NOMO-1 treated with DMSO at 0.1 percent for 48 hours (cell line): Measurements from ENCODE around the gene DIS3L2.
"Not testable (repeated sequence)": the region's sequence is repeated elsewhere in the genome, so short reads cannot be mapped to it uniquely, and the experiment has no call there.

Experiments
- DNase-seq: peaks from one replicate; lab custom pipeline; 2025; ENCODE audit not compliant: unreplicated experiment; lab: John Stamatoyannopoulos, UW

DIS3L2 gene

DNA sequence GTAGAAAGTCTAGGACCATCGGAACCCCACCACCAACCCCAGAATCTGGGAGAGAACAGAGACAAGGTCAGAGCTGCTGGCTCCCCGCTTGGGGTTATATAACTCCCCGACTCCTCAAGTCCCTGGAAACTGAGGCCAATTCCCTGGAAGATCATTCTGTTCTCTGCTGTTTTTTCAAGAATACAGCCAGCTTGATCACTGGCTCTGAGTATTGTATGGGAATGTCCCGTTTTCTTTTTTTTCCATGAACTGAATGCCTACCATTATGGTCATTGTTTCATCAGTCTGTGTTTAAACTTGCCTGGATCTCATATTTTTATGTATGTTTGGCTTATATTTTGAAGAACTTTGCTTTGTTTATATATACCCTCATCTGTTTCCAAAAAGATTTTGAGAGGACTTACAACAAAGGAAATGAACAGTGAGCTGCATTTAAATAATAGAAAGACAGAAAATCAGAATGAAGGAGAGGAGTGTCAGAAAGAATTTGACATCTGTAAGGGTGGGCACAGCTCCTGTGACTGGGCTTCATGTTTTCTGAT, 327.0 kb downstream of the DIS3L2 start:
- DNase-seq: no peak

DNA sequence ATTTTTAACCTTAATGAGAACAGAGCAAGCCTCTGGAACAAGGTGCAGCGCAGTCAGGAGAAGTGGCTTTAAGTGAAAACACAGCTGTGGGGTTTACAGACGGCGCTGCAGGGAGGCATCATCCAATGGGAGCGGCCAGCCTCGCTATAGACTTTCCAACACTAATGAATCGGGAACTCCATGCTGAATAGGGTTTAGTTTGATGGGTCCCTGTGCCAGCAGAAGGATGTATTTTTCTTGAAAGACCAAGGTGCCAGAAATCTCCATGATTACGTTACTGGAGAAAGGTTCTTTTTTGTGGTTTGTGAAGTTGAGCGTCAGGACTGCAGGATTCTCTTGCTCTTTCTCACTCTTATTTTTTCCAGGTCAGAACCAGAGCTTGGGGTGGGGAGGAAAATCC, 329.2 kb downstream of the DIS3L2 start:
- DNase-seq: no peak

DNA sequence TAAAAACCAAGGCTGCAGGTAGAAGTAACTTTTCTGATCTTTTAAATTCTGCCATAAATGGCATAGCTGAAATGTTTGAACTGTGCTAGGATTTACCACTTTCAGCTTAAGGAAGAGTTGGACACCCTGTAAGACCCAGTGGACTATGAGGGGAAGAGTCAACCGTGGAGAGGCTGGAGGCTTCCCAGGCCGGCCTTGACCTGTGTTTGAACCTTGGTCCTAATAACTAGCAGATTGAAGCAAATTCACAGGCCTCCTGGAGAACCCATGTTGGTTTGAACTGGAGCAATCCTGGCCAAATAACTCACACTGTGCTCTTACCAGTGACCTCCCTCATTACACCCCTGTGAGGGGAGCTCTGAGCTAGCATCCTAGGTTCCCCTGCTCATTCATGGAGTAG, 329.8 kb downstream of the DIS3L2 start:
- no peak for DNase-seq

DNA sequence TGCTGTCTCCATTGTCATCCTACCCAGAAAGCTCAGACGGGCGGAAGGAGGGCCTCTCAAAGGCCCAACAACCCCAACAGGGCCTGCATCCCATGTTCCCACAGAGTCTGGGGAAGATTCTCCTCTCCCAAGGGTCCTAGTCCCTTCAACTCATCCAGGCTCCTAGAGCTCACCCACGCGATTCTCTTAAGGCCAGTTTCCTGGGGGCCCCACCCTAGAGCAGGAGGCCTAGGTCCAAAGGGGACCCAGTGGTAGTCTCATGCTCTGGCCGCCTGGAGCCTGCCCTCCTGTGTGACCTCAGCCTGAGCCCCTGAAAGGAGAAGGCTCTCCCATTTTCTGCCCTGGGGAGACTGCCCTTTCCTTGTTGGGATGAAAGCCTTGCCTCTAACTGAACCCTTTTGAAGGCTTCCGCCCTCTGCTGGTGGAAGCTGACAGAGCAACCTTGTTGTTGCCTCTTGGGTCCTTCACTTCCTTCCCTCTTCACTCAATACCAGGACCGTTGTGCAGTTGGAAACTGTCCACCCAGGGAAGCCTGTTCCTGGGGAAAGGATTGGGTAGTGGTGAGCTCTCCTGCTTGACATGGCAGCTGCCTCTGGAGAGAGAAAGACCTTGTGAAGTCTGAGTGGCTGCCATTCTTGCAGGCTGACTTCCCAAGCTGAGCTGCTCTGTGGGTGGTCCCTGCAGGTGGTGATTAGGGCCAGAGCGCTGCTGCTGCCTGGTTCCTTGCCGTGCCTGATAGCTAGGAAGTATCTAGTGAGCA, 331.1 kb downstream of the DIS3L2 start:
- peak; percentile 58 for DNase-seq

DNA sequence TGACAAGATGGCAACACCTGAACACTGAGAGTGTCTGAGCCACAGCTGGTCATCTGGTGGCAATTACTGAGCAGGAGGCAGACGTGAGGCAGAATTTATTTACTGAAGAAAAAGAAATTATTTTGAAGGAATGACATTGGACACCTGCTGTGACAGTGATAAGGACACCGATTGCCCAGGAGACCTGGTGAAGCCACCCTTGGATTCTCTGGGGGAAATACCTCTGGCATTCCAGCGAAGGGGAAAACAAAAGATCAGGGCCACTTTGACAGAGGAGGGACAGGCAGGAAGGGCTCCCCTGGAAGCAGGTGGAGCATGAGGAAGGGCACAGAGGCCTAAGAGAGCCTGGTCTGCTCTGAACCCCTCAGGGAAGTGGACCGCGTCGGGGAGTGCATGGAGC, 331.7 kb downstream of the DIS3L2 start:
- DNase-seq: no peak

DNA sequence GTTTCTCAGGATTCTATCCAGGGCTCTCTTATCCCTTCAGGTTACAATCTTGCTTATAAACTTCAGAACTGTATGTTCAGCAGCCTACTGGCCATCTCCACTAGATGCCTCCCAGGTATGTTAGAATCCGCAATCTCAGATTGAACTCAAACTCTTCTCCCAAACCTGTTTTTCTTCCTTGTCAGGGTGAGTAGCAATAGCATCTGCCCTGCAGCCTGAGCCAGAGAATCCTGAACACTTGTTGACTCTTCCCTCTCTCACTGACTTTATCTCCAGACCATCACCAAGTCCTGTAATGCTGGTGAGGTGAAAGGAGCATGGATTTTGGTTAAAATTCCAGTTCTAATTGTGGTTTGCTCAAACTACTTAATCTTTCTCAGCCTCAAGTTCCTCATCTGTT, 334.5 kb downstream of the DIS3L2 start:
- no peak for DNase-seq

DNA sequence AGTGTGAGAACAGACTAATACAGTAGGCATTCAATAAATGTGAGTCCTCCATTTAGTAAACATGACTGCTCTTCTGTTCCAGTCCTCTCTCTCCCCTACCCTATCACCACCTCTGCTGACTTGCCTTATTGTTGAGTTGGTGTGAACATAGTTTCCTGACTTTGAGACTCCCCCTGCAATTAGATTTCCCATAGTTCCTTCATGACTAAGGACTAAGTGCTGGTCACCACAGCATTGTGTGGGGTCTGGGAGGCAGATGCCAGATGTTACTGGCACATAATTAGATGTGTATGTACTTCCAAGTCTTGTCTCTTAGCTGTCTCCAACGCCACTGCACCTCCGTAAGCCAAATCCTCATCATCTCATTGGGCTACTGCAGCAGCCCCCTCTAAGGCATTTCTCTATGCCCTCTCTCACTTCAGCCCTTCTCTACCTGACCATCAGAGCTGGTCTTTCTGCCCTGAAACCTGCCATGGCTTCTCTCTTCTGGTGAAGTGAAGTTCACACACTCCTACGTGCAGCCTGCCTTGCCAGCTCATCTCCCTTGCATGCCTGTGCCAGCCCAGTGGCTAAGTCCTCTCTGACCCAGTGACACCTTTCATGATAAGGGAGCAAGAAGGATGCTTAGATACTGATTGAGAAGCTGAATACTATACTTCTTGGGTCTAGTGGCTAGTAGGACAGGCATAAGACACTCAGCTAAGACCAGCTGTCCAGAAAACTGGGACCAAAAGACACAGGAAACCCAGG, 335.4 kb downstream of the DIS3L2 start:
- no peak for DNase-seq

DNA sequence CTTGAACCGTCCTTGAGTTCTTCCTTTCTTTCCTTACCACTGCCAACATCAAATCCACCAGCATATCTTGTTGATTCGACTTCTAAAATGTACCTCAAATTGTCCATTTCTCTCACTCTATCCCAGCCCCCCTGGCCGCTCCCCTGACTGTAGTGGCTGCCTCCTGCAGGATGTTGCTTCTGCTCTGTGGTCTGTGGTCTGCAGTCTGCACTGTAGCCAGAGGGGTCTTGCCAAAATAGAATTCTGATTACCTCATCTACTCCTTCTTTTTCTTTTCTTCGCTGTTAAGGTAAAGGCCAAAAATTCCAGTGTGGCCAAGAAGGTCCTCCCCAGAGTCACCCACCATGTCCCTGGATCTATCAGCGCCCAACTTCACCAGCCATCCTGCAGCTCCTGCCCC, 337.6 kb downstream of the DIS3L2 start:
- DNase-seq: no peak

DNA sequence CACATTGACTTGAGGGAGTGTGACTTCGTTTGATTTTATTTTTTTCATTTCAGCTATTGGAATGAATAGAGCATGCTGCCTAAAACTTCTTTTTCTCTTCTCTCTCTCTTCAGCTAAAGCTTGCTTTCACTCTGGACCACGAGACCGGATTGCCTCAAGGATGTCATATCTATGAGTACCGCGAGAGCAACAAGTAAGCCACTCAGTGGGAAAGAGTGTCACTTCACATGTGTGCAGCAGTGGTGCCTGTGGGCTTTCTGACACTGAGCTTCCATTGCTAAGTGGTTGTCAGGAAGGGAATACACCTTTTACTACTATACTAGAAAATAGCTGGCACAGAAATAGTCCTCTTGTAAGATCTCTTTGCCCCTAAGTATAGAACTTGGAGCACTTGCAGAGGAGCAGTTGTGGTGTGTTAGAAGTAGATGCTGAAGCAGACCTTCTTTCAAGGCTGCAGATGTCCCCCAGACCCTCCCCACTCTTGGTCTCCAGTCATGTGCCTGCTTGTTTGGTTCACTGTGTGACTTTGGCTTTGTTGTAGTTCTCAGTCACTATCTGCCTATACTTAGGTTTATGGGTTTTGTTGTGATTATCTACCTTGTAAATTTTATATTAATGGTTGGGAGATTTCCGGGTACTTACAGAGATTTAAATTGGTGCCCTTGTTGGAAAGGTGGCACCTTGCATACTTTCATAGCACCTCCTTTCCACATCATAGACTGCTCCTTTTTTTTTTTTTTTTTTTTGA, 338.6 kb downstream of the DIS3L2 start:
- no peak for DNase-seq

DNA sequence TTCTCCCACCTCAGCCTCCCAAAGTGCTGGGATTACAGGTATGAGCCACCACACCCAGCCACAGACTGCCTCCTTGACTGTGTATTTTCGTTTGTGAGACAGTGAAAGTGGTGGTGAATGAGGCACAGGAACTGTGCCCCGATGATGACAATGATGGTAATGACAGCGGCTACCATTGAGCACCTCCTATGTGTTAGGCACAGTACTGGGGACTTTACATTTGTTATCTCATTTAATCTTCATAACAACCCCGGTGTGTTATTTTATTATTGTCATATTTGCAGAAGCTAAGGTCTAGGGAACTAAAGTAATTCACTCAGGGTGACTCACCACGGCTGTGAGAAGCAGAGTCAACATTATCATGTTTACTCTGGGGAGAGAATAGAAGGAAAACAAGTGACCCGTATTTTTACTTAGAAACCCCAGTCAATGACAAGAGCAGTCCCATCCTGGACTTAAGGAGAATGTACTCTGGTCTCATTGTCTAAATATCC, 339.4 kb downstream of the DIS3L2 start:
- DNase-seq: no peak

DNA sequence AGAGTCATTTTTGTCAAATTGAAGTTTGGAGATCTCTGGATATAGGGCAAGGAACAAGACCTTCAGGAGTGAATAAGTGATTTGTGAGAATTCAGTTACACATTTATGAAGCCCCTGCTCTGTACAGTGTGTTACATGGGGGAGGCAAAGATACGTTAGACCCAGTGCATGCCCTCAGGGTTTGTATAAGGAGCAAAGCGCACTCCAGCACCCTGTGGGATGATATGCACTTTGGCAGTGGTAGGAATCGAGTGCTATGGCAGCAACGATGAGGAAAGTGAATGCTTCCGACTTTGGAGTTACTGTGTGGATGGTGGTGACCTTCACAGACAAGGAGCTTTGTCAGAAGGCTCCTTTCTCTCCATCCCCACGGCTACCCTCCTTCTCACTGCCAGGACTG, 342.7 kb downstream of the DIS3L2 start:
- DNase-seq: no peak

DNA sequence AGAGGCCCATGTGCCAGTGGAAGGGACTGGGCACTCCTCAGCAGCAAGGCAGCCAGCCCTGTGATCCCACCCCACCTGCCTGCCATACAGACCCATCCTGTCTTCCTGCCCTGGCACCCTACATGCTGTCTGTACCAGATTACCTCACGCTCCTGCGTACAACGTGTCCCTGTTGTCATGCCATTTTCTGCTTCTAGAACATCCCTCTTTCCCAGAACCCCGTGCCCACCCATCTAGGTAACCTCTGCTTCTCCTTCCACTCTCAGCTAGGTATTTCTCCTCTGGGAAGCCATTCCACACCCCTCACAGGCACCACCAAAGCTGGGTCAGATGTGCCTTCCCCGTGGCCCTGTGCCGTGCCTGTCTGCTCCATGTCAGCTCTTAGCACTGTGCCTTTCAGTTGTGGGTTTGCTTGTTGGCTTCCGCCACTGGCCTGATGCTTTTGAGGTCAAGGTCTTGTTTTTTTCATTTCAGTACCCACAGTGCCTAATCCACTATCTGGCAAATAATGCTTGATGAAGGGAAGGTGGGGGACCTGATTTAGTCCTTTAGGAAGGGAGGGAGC, 345.3 kb downstream of the DIS3L2 start:
- DNase-seq: no peak

DNA sequence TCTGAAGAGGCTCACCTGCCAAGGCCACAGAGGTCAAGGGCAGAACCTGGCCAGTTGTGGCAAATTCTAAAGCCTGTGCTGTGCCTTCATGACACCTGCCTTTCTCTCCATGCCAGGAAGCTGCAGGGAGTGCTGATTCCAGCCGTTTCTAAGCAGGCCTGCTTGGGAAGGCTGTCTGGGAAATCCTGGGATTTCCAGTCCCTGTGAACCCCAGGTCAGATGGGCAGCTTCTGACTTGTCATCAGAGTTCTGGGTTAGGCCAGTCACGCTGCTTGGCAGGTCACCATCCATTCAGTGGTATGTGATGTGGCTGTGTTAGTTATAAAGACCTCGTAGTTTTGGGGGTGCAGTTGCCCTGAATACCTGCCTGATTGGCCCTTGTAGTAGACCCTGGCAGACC, 346.3 kb downstream of the DIS3L2 start:
- DNase-seq: no peak

DNA sequence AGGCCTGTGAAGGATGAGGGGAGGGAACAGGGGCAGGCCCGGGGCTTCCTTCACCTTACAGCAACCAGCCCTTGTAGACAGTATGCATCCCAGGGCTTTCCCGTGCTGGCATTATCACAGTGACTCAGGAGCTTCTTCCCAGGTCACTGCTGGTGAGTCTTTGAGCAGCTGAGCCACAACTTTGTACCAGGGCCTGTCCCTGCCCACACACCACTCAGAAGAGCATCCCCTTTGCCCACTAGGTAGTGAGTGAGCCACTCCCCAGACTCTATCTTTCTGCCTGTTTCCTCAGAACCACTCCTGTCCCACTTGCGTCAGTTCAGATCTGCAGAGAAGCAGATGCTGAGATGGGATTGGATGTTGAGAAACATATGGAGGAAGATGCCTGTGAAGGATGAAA, 347.5 kb downstream of the DIS3L2 start:
- no peak for DNase-seq

DNA sequence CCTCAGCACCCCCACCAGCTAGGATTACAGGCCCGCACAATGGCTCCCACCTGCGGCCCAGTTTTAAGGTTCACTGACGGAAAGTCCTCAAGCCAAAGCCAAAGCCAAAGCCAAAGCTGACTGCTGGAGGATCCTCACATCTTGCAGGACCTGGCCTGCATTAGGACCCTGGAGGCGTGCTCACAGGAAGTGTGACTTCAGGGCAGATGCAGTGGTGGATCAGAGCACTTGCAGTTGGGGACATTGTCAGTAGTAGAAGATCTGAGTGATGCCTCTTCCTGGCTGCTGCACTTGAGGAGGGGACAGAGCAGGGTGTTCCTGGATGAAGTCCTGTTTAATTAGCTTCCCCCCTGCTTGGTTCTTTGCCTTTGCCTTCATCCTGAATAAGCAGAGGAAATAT, 348.1 kb downstream of the DIS3L2 start:
- DNase-seq: no peak

DNA sequence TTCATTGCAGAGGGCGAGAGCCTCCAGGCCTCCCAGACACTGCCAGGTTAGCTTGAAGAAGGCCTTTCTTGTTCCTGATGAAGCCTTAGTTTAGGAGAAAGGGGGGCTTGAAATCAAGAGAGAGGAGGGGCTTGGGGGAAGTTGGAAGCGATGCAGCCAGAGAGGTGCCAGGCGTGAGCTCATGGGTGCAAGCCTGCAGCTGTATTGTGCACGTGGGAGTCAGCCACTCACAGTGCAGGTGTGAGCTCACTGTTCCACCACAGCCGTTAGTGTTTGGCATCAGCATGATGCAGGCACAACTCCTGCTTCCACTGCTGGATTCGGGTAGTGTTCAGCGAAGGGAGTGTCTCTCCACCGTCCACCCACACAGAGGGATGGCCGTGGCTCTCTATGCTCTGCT, 348.6 kb downstream of the DIS3L2 start:
- no peak for DNase-seq

DNA sequence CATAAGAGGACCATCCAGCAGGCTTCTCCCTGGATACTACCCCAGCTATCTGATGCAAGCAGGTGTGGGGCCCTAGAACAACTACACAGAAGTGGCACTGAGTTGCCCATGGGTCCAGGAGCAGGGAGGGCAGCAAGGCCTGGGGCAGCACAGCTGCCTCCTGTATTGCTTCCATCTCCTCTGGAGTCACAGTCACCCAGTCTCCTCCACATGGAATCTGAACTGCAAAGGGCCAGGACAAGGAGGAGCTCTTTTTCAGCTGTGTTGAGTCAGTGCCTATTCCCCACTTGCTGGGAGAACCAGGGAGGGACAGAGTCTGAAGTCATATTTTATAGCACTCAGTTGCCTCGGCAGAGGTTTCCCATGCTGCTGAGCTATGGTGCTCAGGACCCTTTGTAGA, 349.2 kb downstream of the DIS3L2 start:
- DNase-seq: no peak

DNA sequence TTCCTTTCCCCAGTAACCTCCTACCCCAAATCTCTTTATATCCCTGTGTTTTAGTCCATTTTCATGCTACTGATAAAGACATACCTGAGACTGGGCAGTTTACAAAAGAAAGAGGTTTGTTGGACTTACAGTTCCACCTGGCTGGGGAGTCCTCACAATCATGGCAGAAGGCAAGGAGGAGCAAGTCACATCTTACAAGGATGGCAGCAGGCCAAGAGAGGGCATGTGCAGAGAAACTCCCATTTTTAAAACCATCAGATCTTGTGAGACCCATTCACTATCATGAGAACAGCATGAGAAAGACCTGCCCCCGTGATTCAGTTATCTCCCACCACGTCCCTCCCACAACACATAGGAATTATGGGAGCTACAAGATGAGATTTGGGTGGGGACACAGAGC, 352.1 kb downstream of the DIS3L2 start:
- not testable (repeated sequence) for DNase-seq

DNA sequence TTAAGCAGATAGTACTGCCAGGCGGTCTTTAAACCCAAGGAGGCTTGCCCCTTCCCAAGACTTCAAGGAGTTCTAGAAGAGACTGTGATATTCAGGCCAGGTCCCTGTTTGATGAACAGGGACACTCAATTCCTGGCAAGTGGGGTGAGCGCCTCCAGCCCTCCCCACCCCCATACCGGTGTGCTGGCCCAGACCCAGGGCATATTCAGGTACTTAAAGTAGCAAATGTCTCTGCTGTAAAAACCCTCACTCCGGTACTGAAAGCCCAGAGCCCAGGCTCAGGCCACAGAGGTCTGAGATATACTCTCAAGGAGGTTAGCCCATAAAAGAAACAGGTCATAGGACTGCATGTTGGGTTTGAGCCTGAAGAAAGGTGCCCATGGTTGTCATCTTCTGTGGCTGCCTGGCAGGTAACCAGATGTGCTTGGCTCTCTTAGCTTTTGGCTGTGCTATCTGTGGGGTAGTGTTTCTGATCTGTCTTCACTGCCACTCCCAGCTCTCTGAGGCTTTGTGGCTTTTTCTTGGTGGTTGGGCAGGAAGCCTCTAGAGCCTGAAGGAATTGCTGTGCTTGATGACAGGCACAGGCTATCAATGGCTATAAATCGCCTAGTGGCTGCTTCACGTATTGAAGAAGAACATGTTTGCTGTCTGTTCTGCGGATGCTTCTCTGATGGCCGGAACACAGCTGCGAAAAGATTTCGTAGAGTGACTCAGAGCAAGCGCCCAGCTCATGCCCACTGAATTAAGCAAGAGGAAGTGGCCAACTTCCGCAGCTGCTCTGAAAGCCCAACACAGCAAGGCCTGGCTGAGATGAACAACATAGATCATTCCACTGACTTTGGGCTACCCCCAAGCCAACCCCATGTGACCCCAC, 353.8 kb downstream of the DIS3L2 start:
- DNase-seq: peak; percentile 99

DNA sequence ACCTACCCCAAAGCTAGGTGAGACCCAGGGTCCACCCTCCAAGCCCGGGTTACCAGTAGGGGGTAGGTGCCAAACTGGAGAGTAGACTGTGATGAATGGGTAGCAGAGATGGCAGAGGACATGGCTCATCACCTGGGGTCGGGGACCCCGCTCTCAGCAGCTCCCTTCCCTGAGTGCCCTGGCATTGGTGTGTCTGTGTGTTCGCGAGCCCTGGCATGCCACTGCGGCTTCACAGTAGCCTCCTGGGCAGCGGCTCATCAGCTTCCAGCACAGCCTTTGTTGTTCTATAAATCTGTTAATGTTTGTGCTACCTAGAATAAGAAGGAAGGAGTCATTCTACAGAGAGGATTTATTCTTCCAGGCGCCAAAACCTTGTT, 354.4 kb downstream of the DIS3L2 start:
- peak; percentile 9 for DNase-seq
